SK-N-SH (cell line): Measurements from ENCODE around the gene TGFBI. TPM values are rescaled to one million over a fixed set of nuclear protein-coding genes. Genes with fewer than 3 reads are reported as not detected.
A peak's percentile ranks its signal among the peaks of the same experiment; 100 is the strongest.

Experiments used
- CTCF ChIA-PET: fragments of 300-600, 350-600 bp; formaldehyde crosslinking; extraction: SDS; loops from one replicate; lab custom pipeline; 2021; lab: Yijun Ruan, JAX
- POLR2A ChIA-PET: fragments of 350-600 bp; sonication (Branson Sonifier 250); formaldehyde crosslinking; extraction: SDS; loops from one replicate; lab custom pipeline; 2020; ENCODE audit warnings: antibody characterized with exemption, inconsistent platforms; lab: Yijun Ruan, JAX
- DNase-seq: peaks from one replicate; pipeline ENCODE4 v3.0.0; 2012
- H2AFZ ChIP-seq: fragments of 200-600 bp; sonication (generic); 2 replicates; pipeline ENCODE4 v1.8.1; 2016; ENCODE audit warnings: antibody characterized with exemption, mild to moderate bottlenecking, low read depth
- H3F3A ChIP-seq: fragments of 200-600 bp; sonication (generic); replicated peaks from 2 replicates; pipeline ENCODE3; 2016; ENCODE audit warnings: antibody characterized with exemption, mild to moderate bottlenecking; ENCODE audit not compliant: insufficient read depth
- H3K27ac ChIP-seq, 2 experiments: fragments of 200-500 bp in 1 of 2; fragments of 200-600 bp in 1 of 2; sonication (Bioruptor generic) in 1 of 2; sonication (generic), shearing (Covaris generic) in 1 of 2; 2 replicates each; pipeline versions ENCODE4 v1.5.1 to v1.6.1; 2014 to 2016; ENCODE audit warnings: low read depth in 2 of 2, inconsistent platforms in 1 of 2, low read length in 1 of 2, mild to moderate bottlenecking in 1 of 2, mixed read lengths in 1 of 2
- H3K27me3 ChIP-seq: fragments of 200-600 bp; sonication (generic), shearing (Covaris generic); 2 replicates; pipeline ENCODE4 v1.6.1; 2016; ENCODE audit warnings: mixed run types; ENCODE audit not compliant: insufficient read depth
- H3K36me3 ChIP-seq, 2 experiments: fragments of 200-500 bp in 1 of 2; fragments of 200-600 bp in 1 of 2; sonication (Bioruptor generic) in 1 of 2; sonication (generic) in 1 of 2; replicated peaks in 1 of 2; 2 replicates each; pipeline versions ENCODE3 to v1.5.1; 2014 to 2016; ENCODE audit warnings: low read length in 1 of 2, mild to moderate bottlenecking in 1 of 2; ENCODE audit not compliant: insufficient read depth in 2 of 2, control insufficient read depth in 1 of 2
- H3K4me1 ChIP-seq, 2 experiments: fragments of 200-500 bp in 1 of 2; fragments of 200-600 bp in 1 of 2; sonication (Bioruptor generic) in 1 of 2; sonication (generic), shearing (Covaris generic) in 1 of 2; 2 replicates each; pipeline versions ENCODE4 v1.5.1 to v1.6.1; 2014 to 2016; ENCODE audit warnings: low read depth in 1 of 2, low read length in 1 of 2, mixed run types in 1 of 2; ENCODE audit not compliant: insufficient read depth in 2 of 2, control insufficient read depth in 1 of 2
- H3K4me2 ChIP-seq: fragments of 200-600 bp; sonication (generic), shearing (Covaris generic); 2 replicates; pipeline ENCODE4 v1.6.1; 2017; ENCODE audit warnings: mixed run types
- H3K4me3 ChIP-seq, 2 experiments: fragments of 200-500 bp in 1 of 2; fragments of 200-600 bp in 1 of 2; sonication (Bioruptor generic) in 1 of 2; sonication (generic), shearing (Covaris generic) in 1 of 2; 2 replicates each; pipeline versions ENCODE4 v1.5.1 to v1.8.1; 2014 to 2016; ENCODE audit warnings: low read depth in 2 of 2, inconsistent platforms in 1 of 2, low read length in 1 of 2, mild to moderate bottlenecking in 1 of 2, mixed read lengths in 1 of 2, moderate library complexity in 1 of 2
- H3K79me2 ChIP-seq: fragments of 200-600 bp; sonication (generic); 2 replicates; pipeline ENCODE4 v1.8.1; 2017; ENCODE audit warnings: mild to moderate bottlenecking; ENCODE audit not compliant: insufficient read depth
- H3K9ac ChIP-seq: fragments of 200-600 bp; sonication (generic); 2 replicates; pipeline ENCODE4 v1.6.1; 2017; ENCODE audit warnings: mixed run types
- H3K9me2 ChIP-seq: fragments of 200-600 bp; sonication (generic); 2 replicates; pipeline ENCODE4 v1.6.1; 2017; ENCODE audit warnings: mixed run types
- H3K9me3 ChIP-seq: fragments of 200-600 bp; sonication (generic); 2 replicates; pipeline ENCODE4 v1.6.1; 2017; ENCODE audit warnings: mixed run types, mild to moderate bottlenecking, moderate library complexity
- H4K20me1 ChIP-seq: fragments of 200-600 bp; sonication (generic); 2 replicates; pipeline ENCODE4 v1.6.1; 2017; ENCODE audit warnings: mild to moderate bottlenecking, mixed run types; ENCODE audit not compliant: insufficient read depth
- POLR2AphosphoS5 ChIP-seq: IDR thresholded peaks from 2 replicates; pipeline ENCODE4 v1.6.1; 2012; ENCODE audit warnings: low read depth, low read length
- RFX5 ChIP-seq: IDR thresholded peaks from 2 replicates; pipeline ENCODE4 v1.6.1; 2012; ENCODE audit warnings: mild to moderate bottlenecking, improper control_type of control experiment, low read length
- SIN3A ChIP-seq: IDR thresholded peaks from 2 replicates; pipeline ENCODE4 v1.6.1; 2012; ENCODE audit warnings: low read depth, mild to moderate bottlenecking, low read length, moderate library complexity, borderline replicate concordance
- WGBS: methylation state at CpG from one replicate; pipeline ENCODE4 v1.1.6; 2017; ENCODE audit warnings: low lambda C conversion rate; 5-methylcytosine and 5-hydroxymethylcytosine counted together
- polyA plus RNA-seq, 3 experiments: library from polyadenylated mRNA; depleted of rRNA; stranded (reverse); fragments of >200 nt; gene quantifications; 2 replicates each; pipeline ENCODE4 v1.2.3, GENCODE V29; 2012
- TF ChIP-seq, protein P1 (sequence below): IDR thresholded peaks from 2 replicates; pipeline ENCODE4; 2012
- TF ChIP-seq, protein P2 (sequence below): fragments of 200-600 bp; sonication (generic); IDR thresholded peaks from 2 replicates; pipeline ENCODE4 v1.6.1; 2017; ENCODE audit warnings: antibody characterized with exemption, mild to moderate bottlenecking, moderate library complexity

TGFBI gene
- polyA plus RNA-seq, 1 of the 3 experiments (the other 2 are of a cell fraction), result 2,678 TPM

DNA sequence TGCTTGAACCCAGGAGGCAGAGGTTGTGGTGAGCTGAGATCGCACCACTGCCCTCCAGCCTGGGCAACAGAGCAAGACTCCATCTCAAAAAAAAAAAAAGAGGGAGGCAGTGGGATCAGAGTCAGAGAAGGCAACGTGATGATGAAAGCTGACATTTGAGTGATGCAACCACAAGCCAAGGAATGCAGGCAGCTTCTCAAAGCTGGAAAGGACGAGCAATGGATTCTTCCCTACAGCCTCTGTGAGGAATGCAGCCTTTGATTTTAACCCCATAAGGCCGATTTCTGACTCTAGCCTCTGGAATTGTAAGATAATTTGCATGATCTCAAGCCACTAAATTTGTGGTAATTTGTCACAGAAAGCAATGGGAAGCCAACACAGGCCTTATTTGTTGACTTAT, 9.8 kb downstream of the TGFBI start:
- Histone ChIP-seq H3K4me1 (peaks cover 24 to 57% of the 10 kb centered on the region in 2 experiments), H3K27ac (peak overlapping the region in 1 of 2 experiments; percentile 72; a peak in 2 of 4 replicates)
- POLR2A ChIA-PET, result no interaction called here

DNA sequence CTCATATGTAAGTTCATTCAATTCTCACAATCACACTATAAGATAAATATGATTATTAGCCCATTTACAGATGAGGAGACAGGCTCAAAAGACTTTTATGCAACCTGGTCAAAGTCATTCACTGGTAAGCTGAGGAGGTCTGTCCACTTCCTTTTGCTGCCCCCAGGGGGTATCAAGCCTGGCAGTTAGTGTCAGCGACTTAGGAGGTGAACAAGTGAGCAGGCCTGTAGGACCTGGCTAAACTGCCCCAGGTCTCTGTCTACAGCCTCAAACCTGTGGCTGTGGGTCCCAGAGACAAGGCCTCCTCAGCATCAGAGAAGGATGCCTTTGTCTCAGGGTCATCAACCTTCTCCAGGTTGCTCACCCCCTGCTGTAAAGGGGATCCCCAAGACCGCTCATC, 10.4 kb downstream of the TGFBI start:
- peaks cover 22% of the 10 kb centered on the region for H3K79me2 ChIP-seq
- H3K36me3 ChIP-seq, result peaks cover 29 to 40% of the 10 kb centered on the region in 2 experiments
- WGBS, result 100% methylated on average over 1 of the region's 2 CpGs
- ChIA-PET CTCF (interaction anchor here (0.8 kb wide), 1 partner anchor 173 kb away, joined by 4 read pairs; no protein-coding TSS in a partner anchor), POLR2A (no interaction called here)
- TF ChIP-seq, protein P1, sequence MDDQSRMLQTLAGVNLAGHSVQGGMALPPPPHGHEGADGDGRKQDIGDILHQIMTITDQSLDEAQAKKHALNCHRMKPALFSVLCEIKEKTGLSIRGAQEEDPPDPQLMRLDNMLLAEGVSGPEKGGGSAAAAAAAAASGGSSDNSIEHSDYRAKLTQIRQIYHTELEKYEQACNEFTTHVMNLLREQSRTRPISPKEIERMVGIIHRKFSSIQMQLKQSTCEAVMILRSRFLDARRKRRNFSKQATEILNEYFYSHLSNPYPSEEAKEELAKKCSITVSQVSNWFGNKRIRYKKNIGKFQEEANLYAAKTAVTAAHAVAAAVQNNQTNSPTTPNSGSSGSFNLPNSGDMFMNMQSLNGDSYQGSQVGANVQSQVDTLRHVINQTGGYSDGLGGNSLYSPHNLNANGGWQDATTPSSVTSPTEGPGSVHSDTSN, result no peak
- TF ChIP-seq, protein P2, sequence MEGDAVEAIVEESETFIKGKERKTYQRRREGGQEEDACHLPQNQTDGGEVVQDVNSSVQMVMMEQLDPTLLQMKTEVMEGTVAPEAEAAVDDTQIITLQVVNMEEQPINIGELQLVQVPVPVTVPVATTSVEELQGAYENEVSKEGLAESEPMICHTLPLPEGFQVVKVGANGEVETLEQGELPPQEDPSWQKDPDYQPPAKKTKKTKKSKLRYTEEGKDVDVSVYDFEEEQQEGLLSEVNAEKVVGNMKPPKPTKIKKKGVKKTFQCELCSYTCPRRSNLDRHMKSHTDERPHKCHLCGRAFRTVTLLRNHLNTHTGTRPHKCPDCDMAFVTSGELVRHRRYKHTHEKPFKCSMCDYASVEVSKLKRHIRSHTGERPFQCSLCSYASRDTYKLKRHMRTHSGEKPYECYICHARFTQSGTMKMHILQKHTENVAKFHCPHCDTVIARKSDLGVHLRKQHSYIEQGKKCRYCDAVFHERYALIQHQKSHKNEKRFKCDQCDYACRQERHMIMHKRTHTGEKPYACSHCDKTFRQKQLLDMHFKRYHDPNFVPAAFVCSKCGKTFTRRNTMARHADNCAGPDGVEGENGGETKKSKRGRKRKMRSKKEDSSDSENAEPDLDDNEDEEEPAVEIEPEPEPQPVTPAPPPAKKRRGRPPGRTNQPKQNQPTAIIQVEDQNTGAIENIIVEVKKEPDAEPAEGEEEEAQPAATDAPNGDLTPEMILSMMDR, result peak; percentile 27
- no peak for DNase-seq
- no peak overlapping the region for H2AFZ ChIP-seq
- H3K4me3 ChIP-seq, result no peak overlapping the region
- H3K27me3 ChIP-seq, result no peaks in the 10 kb centered on the region
- no peak overlapping the region for H3K4me2 ChIP-seq
- H3F3A ChIP-seq, result peaks cover 84% of the 10 kb centered on the region
- no peak overlapping the region for H3K9ac ChIP-seq
- peak overlapping the region in 1 of 2 experiments; percentile 72; a peak in 3 of 4 replicates for H3K27ac ChIP-seq
- H4K20me1 ChIP-seq, result peaks cover 74% of the 10 kb centered on the region
- H3K4me1 ChIP-seq, result peaks cover 23 to 59% of the 10 kb centered on the region in 2 experiments
- H3K9me2 ChIP-seq, result no peaks in the 10 kb centered on the region
- H3K9me3 ChIP-seq, result no peaks in the 10 kb centered on the region

More for the DNA sequence above, 9.8 kb downstream of the TGFBI start:
- no peak overlapping the region for H2AFZ ChIP-seq
- H4K20me1 ChIP-seq, result peaks cover 73% of the 10 kb centered on the region
- H3K79me2 ChIP-seq, result peaks cover 27% of the 10 kb centered on the region
- TF ChIP-seq RFX5, result no peak
- TF ChIP-seq SIN3A, result peak; percentile 49; the same call in 1 of the 2 replicates
- TF ChIP-seq, all 33 proteins: peak for 1
- Histone ChIP-seq H3K9me3 (no peaks in the 10 kb centered on the region), H3F3A (peaks cover 86% of the 10 kb centered on the region), H3K9me2 (no peaks in the 10 kb centered on the region), H3K4me2 (no peak overlapping the region), H3K27me3 (no peaks in the 10 kb centered on the region), H3K4me3 (no peak overlapping the region), H3K36me3 (peaks cover 34 to 37% of the 10 kb centered on the region in 2 experiments), H3K9ac (no peak overlapping the region)
- DNase-seq, result no peak
- CTCF ChIA-PET, result interaction anchor here (0.8 kb wide), 1 partner anchor 173 kb away, joined by 4 read pairs; no protein-coding TSS in a partner anchor
- 76% methylated on average over 4 of the region's 4 CpGs for WGBS

DNA sequence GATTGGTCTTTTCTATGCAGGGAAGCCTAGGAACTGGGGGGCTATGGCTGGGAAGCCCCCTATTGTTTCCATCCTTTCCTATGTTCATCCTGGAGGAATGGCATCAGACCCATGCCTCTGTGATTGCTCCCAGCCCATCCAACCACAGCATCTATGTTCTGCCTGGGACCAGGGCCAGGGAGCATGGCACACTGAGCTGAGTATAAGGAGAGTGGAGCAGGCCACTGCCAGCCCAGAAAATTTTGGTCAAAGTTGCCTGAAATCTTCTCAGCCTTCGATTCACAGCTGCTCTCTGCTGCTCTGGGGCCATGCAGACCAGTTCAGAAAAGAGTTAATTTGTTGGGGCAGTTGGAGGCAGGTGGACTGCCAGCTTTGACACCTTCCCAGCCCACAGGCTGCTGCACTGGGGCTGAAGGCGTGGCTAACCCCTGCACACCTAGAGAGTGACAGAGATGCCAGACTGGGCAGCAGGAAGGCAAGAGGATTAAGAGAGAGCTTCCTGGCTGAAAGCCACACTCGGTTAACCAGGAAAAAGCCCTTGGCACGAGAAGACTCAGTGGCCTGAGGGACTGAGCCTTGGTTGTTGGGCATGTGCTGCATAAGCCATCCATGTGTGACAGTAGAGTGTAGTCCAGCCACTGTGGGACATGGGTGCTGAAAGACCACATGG, 12.1 kb downstream of the TGFBI start:
- H3K9me3 ChIP-seq, result no peaks in the 10 kb centered on the region
- peaks cover 21 to 46% of the 10 kb centered on the region in 2 experiments for H3K4me1 ChIP-seq
- H3K79me2 ChIP-seq, result peaks cover 11% of the 10 kb centered on the region
- no peaks in the 10 kb centered on the region for H3K27me3 ChIP-seq
- H4K20me1 ChIP-seq, result peaks cover 62% of the 10 kb centered on the region
- no peak overlapping the region for H3K9ac ChIP-seq
- ChIA-PET POLR2A (no interaction called here), CTCF (interaction anchor here (0.8 to 2.0 kb wide), 4 partner anchors 21 to 96 kb away, joined by 3 to 7 read pairs (median 4); no protein-coding TSS in a partner anchor)
- no peak overlapping the region for H2AFZ ChIP-seq
- H3K27ac ChIP-seq, result peak overlapping the region in 1 of 2 experiments; percentile 72; a peak in 1 of 4 replicates
- no peaks in the 10 kb centered on the region for H3K9me2 ChIP-seq
- peak; percentile 47 for TF ChIP-seq POLR2AphosphoS5
- TF ChIP-seq, protein P2, result no peak
- H3F3A ChIP-seq, result peaks cover 82% of the 10 kb centered on the region
- peaks cover 32 to 33% of the 10 kb centered on the region in 2 experiments for H3K36me3 ChIP-seq
- no peak overlapping the region for H3K4me3 ChIP-seq
- WGBS, result 80% methylated on average over 3 of the region's 4 CpGs
- H3K4me2 ChIP-seq, result no peak overlapping the region
- no peak for DNase-seq
